CMK (cell line): ENCODE data around the gene VASN.

Experiments
- DNase-seq: peaks from one replicate; pipeline ENCODE4 v3.0.0-alpha.2; 2010; ENCODE audit warnings: low read depth

Gene VASN

GRCh38 chr16:4403133-4403949, 31.7 kb downstream of the VASN start:
- no peak for DNase-seq

GRCh38 chr16:4404247-4404966, 32.8 kb downstream of the VASN start:
- no peak for DNase-seq

DNA sequence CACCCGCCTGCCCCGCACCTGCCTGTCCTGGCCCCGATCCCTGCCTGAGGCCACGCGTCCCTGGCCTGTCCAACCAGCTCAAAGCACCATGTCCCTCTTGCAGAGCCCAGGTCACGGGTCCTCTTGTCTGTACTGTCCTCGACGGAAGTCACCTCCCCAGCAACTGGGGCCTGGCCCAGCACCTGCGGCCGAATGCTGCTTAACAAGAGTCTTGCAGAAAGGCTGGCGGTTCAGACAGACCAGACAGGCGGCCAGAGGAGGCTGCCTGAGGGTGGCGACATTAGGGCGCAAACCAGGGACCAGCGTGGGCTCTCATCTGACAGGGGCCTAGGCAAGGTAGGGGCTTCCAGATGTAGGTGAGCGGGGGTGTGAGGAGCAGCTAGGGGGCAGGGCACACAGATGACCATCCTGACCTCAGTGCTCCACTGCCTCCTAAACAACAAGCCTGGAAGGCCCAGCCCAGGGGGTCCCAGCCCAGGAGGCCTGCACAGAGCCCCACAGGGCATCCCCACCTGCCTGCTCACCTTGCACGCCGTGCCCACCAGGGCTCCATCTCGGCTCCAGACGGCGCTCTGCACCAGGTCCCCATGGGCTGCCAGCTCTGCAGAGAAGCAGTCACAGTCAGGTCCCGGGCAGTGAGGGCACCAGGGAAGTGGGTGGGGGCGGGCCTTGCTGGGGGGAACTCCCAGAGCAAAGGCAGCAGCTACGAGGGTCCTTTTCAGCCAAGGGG, 33.5 kb downstream of the VASN start:
- no peak for DNase-seq

- DNase-seq = no peak
Measured at GRCh38 chr16:4407543-4408322, 36.1 kb downstream of the VASN start.

DNA sequence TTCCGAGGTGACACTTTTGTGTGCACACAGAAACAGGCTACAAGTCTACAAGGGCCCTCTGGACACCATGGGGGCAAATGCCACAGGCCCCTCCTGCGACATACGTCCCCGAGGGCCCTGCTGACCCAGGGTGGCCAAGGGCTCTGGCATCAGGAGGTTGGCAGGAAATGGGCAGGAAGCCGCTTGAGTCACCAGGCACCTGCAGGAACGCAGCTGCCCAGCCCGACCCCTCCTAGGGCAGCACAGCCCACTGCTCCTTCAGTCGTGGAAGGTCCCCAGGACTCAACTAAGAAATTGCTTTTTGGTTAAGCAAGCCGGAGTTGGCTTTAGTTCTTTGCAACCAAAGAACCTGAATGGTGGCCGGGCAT, 36.7 kb downstream of the VASN start:
- no peak for DNase-seq

DNA sequence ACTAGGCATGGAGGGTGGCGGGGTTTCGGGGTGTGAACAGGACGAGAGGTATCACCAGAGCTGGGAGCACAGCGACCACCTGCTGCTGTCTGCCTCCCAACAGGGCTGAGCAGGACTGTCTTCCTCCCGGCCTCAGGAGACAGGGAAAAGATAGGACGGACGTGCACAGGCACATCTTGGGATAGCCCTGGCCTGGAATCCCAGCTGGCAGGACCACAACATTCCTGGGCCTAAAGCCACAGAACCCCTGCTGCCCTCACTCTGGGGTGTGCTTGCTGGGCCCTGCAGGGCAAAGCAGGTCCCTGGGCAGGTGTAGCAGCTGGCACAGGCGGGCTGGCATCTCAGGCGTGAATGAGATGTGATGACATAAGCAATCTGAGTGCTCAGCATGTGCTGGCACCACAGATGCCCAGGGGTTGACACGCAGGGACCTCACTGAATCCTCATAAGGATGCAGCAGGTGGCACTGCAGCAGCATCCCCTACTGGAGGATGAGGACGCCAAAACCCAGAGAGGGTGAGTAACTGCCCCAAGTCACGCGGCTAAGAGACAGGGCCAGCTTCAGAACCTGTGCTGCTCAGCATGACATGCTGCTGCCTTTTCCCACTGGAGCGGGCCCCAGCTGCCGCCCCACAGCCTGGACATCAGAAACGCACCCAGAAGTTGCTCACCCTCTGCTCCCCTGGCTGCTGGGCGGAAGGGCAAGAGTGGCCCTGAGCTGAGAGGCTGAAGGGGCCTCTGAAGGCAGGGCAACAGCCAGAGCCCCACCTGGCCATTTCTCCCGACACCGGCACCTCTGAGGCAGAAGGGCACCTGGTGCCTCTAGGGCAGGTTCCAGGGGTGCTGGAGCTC, 37.7 kb downstream of the VASN start:
- DNase-seq = no peak

GRCh38 chr16:4410335-4411075, 38.9 kb downstream of the VASN start:
- no peak for DNase-seq

- no peak for DNase-seq
Measured at GRCh38 chr16:4411684-4412083, 40.0 kb downstream of the VASN start.

GRCh38 chr16:4412159-4412558, 40.5 kb downstream of the VASN start:
- DNase-seq = no peak

DNA sequence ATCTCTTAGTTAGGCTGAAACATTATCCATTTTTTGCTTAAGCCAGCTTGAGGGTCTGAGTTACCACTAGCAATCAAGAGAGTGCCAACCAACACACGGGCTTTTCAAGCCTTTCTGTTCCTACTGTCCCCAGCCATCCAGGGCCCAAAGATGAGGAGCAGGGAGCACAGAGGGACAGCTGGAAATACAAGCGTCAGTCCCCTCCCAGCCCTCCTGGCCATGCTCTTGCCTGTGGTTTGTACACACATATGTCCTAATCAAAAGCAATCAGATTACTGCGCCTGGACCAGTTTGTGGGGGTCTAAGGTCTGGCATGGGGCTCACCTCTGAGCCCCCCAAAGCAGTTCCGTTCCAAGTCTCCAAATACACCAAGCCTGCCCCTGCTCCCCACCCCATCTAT, 41.2 kb downstream of the VASN start:
- no peak for DNase-seq

DNA sequence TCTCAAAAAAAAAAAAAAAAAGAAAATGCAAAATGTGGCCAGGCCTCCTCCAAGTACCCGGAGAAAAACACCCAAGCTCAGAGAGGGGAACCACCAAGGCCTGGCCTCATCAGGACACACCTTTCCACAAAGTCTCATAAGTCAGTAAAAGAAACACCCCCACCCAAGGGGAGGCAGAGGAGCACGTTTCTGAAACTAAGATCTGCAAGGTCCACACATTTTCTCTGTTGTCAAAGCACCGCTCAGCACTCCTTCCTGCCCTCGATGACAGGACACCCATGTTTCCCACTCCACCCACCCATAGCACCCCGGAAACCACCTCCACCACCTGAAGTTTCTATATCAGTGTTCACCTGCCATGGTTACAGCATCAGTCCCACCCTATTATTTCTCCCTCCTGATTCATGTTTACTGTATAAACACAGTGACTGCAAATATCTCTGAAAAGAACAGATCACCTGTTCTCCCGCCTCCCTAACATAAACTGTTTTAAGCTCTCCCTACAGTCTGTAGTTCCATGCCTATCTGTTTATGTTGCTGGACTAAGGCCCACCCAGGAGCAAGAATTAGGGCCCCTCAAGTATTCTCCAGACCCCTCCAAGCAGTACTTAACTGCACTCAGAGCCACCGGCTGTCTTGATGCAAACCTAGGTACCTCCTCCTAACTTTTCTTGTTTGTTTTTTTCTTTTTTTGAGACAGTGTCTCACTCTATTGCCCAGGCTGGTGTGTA, 42.7 kb downstream of the VASN start:
- DNase-seq = no peak

GRCh38 chr16:4415538-4416199, 44.0 kb downstream of the VASN start:
- peak; percentile 64 for DNase-seq

DNA sequence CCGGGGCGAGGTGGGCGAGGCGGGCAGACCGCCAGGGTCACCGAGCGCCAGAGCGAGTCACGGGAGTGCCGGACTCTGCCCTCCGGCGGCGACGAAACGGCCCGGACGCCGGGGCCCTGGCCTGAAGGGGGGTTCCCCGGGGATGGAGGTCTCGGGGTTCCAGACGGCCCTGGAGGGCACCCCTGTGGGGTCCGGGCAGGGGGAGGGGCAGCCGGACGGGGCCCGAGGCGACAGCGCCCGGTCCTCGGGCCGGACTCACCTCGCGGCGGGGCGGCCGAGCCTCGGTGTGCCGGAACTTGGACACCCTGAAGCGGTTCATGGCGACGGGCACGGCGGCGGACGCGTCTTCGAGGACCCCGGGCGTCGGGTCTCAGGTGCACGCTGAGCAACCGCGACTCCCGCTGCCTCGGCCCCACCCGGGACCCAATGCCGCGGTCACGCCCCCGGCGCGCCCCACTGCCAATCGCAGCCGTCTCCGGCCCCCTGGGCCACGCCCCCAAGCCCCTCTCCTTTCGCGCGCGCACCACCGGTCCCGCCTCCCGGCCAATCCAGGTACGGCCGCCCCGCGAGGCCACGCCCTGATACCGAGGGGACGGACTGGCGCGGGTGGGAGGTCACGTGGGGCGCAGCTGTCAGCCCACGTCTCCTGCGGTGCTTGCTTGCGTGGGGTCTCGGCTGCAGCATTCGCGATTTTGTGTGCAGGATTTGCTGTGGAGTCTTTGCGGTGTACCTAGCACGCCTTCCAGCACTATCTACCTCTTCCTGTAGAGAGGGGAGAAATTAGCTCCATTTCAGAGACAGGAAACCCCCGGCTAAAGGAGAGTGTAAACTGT, 44.8 kb downstream of the VASN start, which contains the start of gene CORO7:
Gene CORO7 (minus strand): TSS at position 397 of the 833 bp plus-strand sequence. CDS start 78 bp downstream, at position 319.
- DNase-seq = peak; percentile 81

DNA sequence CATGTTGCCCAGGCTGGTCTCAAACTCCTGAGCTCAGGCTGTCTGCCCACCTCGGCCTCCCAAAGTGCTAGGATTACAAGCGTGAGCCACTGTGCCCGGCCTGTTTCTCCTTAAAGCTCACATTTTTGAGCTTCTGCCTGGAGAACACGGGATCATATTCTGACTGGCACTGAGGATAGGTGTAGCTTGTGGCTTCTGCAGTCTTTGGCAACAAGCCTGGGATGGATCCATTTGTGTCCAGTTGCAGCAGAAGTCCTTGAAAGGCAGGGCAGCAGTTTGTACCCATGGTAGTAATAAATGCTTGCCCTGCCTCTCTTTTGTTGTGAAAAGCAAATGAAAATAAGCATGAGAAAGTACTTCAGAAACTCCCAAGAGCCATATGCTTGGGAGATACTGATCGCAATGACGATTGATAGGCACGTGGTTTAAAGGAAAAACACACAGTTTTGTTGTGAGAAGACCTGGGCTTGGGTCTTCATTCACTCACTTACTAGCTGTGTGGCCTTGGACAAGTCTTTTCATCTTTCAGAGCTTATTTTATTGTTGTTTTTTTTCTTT, 47.8 kb downstream of the VASN start:
- DNase-seq = no peak

DNA sequence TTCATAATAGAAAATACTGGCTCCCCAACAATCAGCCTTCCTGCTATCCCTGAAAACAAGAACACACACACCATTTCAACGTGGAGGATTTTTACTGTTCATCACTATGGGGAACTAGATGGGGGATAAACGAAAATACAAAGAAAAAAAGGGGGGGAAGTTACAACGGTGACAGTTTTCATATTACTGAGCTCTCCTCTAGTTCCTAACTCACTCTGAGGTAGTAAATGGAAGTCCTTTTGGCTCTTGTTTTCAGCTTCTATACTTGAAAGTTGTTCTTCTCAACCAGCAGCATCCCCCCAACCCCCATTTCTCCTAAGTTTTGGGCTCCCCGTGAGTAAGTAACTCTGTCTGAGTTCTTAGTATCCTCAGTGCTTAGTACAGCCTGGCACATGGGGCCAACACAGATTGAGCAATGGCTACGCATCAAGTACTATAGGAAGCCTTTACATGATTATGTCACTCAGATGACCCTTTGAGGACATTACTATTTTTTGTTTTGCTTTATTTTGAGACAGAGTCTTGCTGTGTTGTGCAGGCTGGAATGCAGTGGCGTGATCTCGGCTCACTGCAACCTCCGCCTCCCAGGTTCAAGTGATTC, 49.0 kb downstream of the VASN start:
- no peak for DNase-seq

- peak; percentile 88 for DNase-seq
Measured at GRCh38 chr16:4425378-4426020, 53.9 kb downstream of the VASN start, which contains the start of gene DNAJA3. TSS of gene DNAJA3 (plus strand) at chr16:4425868. CDS start at chr16:4425882, 14 bp downstream.
